ENCODE results near the gene HBB.

HBB gene

GRCh38 chr11:5228124-5228523 lies 1.3 kb upstream of the HBB start:
- DNase-seq (ENCODE audit: low read depth in 2 of 2, low spot score in 1 of 2) = no peak

GRCh38 chr11:5227681-5228080 lies 810 bp upstream of the HBB start:
- no peak for DNase-seq (ENCODE audit: low read depth in 2 of 2, low spot score in 1 of 2)

GRCh38 chr11:5225480-5225871 lies 1.4 kb downstream of the HBB start:
- no peak for DNase-seq (ENCODE audit: low read depth in 2 of 2, low spot score in 1 of 2)

- no peak for DNase-seq (ENCODE audit: low read depth in 2 of 2, low spot score in 1 of 2)
These were observed 2.1 kb downstream of the HBB start for GRCh38 chr11:5224538-5225479.

- no peak for DNase-seq (ENCODE audit: low read depth in 2 of 2, low spot score in 1 of 2)
These were observed 3.2 kb downstream of the HBB start for GRCh38 chr11:5223686-5224085.

- DNase-seq (ENCODE audit: low read depth in 2 of 2, low spot score in 1 of 2) = no peak
These were observed 3.7 kb downstream of the HBB start for GRCh38 chr11:5223146-5223545.

- no peak for DNase-seq (ENCODE audit: low read depth in 2 of 2, low spot score in 1 of 2)
These were observed 16.4 kb downstream of the HBB start for GRCh38 chr11:5210376-5210885.

GRCh38 chr11:5204787-5205186 lies 22.1 kb downstream of the HBB start:
- DNase-seq (ENCODE audit: low read depth in 2 of 2, low spot score in 1 of 2) = no peak

- DNase-seq (ENCODE audit: low read depth in 2 of 2, low spot score in 1 of 2) = no peak
These were observed 23.5 kb downstream of the HBB start for GRCh38 chr11:5203366-5203765.

- no peak for DNase-seq (ENCODE audit: low read depth in 2 of 2, low spot score in 1 of 2)
These were observed 26.3 kb downstream of the HBB start, which contains the start of gene OR51V1 for GRCh38 chr11:5200582-5200981. TSS of gene OR51V1 (minus strand) at chr11:5200682. CDS start at chr11:5200682, 0 bp downstream.

GRCh38 chr11:5198285-5198684 lies 28.6 kb downstream of the HBB start:
- DNase-seq (ENCODE audit: low read depth in 2 of 2, low spot score in 1 of 2) = no peak

GRCh38 chr11:5197536-5197935 lies 29.3 kb downstream of the HBB start:
- no peak for DNase-seq (ENCODE audit: low read depth in 2 of 2, low spot score in 1 of 2)

GRCh38 chr11:5196731-5197130 lies 30.1 kb downstream of the HBB start:
- no peak for DNase-seq (ENCODE audit: low read depth in 2 of 2, low spot score in 1 of 2)

GRCh38 chr11:5196067-5196466 lies 30.8 kb downstream of the HBB start:
- DNase-seq (ENCODE audit: low read depth in 2 of 2, low spot score in 1 of 2) = no peak

GRCh38 chr11:5192738-5193137 lies 34.1 kb downstream of the HBB start:
- no peak for DNase-seq (ENCODE audit: low read depth in 2 of 2, low spot score in 1 of 2)

GRCh38 chr11:5188201-5188600 lies 38.7 kb downstream of the HBB start:
- DNase-seq (ENCODE audit: low read depth in 2 of 2, low spot score in 1 of 2) = no peak

- DNase-seq (ENCODE audit: low read depth in 2 of 2, low spot score in 1 of 2) = no peak
These were observed 48.6 kb downstream of the HBB start for GRCh38 chr11:5178046-5178837.

Data from stimulated activated CD8-positive, alpha-beta memory T cell treated with anti-CD3 and anti-CD28 coated beads, Interleukin-4, amount 100 ng/mL, for 4 hours (primary cell).